ENCODE results near the gene PTPN3. TPM values are rescaled to one million over a fixed set of nuclear protein-coding genes. Genes with fewer than 3 reads are reported as not detected.

PTPN3 gene
- total RNA-seq, 4 donors from 2014 or later: 11.8 to 21.6 (median 14.1) TPM

GRCh38 chr9:109483744-109484429 is 14.2 kb downstream of the PTPN3 start:
- Histone ChIP-seq H3K36me3 (peaks cover 0 to 30% (median 0%) of the 10 kb centered on the region in 3 donors), H3K27ac (no peak overlapping the region), H3K4me1 (peaks cover 0 to 4% (median 0%) of the 10 kb centered on the region in 3 donors), H3K27me3 (peaks cover 0 to 4% (median 0%) of the 10 kb centered on the region in 4 donors), H3K9me3 (no peaks in the 10 kb centered on the region), H3K4me3 (no peak overlapping the region)
- no peak for DNase-seq
- WGBS, 2 donors: 85 to 87% methylated on average over 10 to 14 of the region's 14 CpGs
- intact Hi-C loops (cut with DNase I): no loop called here
- TF ChIP-seq CTCF (IDR thresholded peaks at IDR 0.05) (no peak), POLR2A (IDR thresholded peaks at IDR 0.05) (no peak)

DNA sequence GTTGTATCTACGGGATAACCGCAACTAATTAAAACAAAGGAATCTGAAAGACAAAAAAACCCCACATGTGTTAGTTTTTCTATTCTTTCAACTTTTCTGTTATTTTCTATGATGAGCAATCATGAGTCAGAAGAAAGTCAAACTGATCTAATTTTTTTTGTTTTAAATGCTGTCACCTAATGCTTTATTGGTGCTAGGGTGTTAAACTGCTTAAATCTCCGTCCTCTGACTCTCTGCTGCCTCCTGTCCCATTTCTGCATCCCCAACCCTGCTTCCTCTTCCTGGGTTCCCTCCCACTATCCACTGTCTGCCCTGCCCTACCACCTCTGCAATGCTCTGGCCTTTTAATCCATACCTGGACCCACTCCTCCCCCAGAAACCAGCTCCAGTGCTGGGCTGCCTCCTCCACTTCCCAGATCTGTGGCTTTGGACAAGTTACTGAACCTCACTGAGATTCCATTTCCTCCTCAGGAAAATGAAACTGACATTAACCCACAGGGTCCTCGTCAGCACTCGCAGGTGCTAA is 15.7 kb downstream of the PTPN3 start:
- no peak for DNase-seq
- intact Hi-C loops (cut with DNase I): no loop called here
- H3K36me3 ChIP-seq: peaks cover 0 to 30% (median 0%) of the 10 kb centered on the region in 3 donors

GRCh38 chr9:109481856-109482255 is 16.3 kb downstream of the PTPN3 start:
- WGBS, 2 donors: 71 to 74% methylated on average over 5 to 6 of the region's 7 CpGs
- peaks cover 0 to 4% (median 0%) of the 10 kb centered on the region in 4 donors for H3K27me3 ChIP-seq

More for the DNA sequence above, 15.7 kb downstream of the PTPN3 start:
- H3K27ac ChIP-seq: no peak overlapping the region
- 67 to 69% methylated on average over 5 of the region's 5 CpGs for WGBS, 2 donors
- no peak overlapping the region for H3K4me3 ChIP-seq
- H3K9me3 ChIP-seq: no peaks in the 10 kb centered on the region
- H3K27me3 ChIP-seq: peaks cover 0 to 4% (median 0%) of the 10 kb centered on the region in 4 donors
- no peak for TF ChIP-seq CTCF (IDR thresholded peaks at IDR 0.05)
- TF ChIP-seq POLR2A (IDR thresholded peaks at IDR 0.05): no peak
- peaks cover 0 to 11% (median 3%) of the 10 kb centered on the region in 3 donors for H3K4me1 ChIP-seq

DNA sequence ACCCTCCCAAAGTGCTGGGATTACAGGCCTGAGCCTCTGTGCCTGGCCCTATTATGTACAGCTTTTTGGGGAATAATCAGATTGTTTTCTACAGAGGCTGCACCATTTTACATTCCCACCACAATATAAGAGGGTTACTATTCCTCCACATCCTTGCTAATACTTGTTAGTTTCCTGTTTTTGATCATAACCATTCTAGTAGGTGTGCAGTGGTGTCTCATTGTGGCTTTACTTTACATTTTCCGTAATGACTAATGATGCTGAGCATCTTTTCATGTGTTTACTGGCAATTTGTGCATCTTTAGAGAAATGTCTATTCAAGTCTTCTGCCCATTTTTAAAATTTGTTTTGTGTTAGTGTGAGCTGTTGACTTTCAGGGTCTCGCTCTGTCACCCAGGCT is 18.3 kb downstream of the PTPN3 start:
- no peak overlapping the region for H3K4me3 ChIP-seq
- no peak for TF ChIP-seq POLR2A (IDR thresholded peaks at IDR 0.05)
- TF ChIP-seq CTCF (IDR thresholded peaks at IDR 0.05): no peak
- WGBS, 2 donors: 89 to 92% methylated on average over 2 of the region's 2 CpGs

More at GRCh38 chr9:109481856-109482255, 16.3 kb downstream of the PTPN3 start:
- Histone ChIP-seq H3K27ac (no peak overlapping the region), H3K36me3 (peaks cover 0 to 26% (median 0%) of the 10 kb centered on the region in 3 donors), H3K4me1 (peaks cover 0 to 17% (median 3%) of the 10 kb centered on the region in 3 donors), H3K4me3 (no peak overlapping the region), H3K9me3 (no peaks in the 10 kb centered on the region)
- DNase-seq: no peak
- intact Hi-C loops (cut with DNase I): no loop called here
- TF ChIP-seq POLR2A (IDR thresholded peaks at IDR 0.05) (no peak), CTCF (IDR thresholded peaks at IDR 0.05) (no peak)

More for the DNA sequence above, 18.3 kb downstream of the PTPN3 start:
- intact Hi-C loops (cut with DNase I): no loop called here
- H3K4me1 ChIP-seq: peaks cover 0 to 29% (median 10%) of the 10 kb centered on the region in 3 donors
- H3K27ac ChIP-seq: no peak overlapping the region
- H3K27me3 ChIP-seq: peaks cover 0 to 4% (median 0%) of the 10 kb centered on the region in 4 donors
- no peak for DNase-seq
- no peaks in the 10 kb centered on the region for H3K9me3 ChIP-seq
- H3K36me3 ChIP-seq: peaks cover 0 to 23% (median 0%) of the 10 kb centered on the region in 3 donors

All from esophagus squamous epithelium (tissue), 5 donors.